Cardiac ventricle fibroblast (primary cell): ENCODE results near the gene CDC40. TPM values are rescaled to one million over a fixed set of nuclear protein-coding genes. Genes with fewer than 3 reads are reported as not detected.

Experiments used
- total RNA-seq: library from RNA; depleted of rRNA; stranded (reverse); fragments of >200 nt; gene quantifications from 2 replicates; pipeline ENCODE4 v1.2.3, GENCODE V29; 2015

CDC40 gene
- total RNA-seq: 13.6 and 19.1 TPM in 2 replicates

GRCh38 chr6:110180228-110181008, at the start of gene CDC40:
TSS of gene CDC40 (plus strand) at chr6:110180427. CDS start at chr6:110180445, 18 bp downstream.

GRCh38 chr6:110179406-110180227, 610 bp upstream of the CDC40 start, which contains the start of gene WASF1:
TSS of gene WASF1 (minus strand) at chr6:110179670. CDS start at chr6:110127601, 52,069 bp downstream.

Other genes with a start within 250 kb of the CDC40 start
- not detected in 2 replicates for gene GPR6, start 202.1 kb upstream of the CDC40 start, total RNA-seq
- 12.8 and 20.6 TPM in 2 replicates for gene WASF1, start 757 bp upstream of the CDC40 start, total RNA-seq
- gene METTL24, start 177.9 kb downstream of the CDC40 start, total RNA-seq: not detected in 2 replicates
- gene DDO, start 235.1 kb downstream of the CDC40 start, total RNA-seq: 0.39 and 0.44 TPM in 2 replicates